Activated CD4-positive, alpha-beta memory T cell treated with anti-CD3 and anti-CD28 coated beads for 36 hours (primary cell): ENCODE results near the gene ARHGAP33. TPM values are rescaled to one million over a fixed set of nuclear protein-coding genes. Genes with fewer than 3 reads are reported as not detected.

Experiments used
- CTCF ChIA-PET: fragments of 350-600 bp; sonication (Branson Sonifier 250); formaldehyde crosslinking; loops from one replicate; lab custom pipeline; 2021; ENCODE audit warnings: antibody characterized with exemption, inconsistent platforms; lab: Charles Lee
- POLR2A ChIA-PET: fragments of 350-600 bp; sonication (Branson Sonifier 250); formaldehyde crosslinking; loops from one replicate; lab custom pipeline; 2021; ENCODE audit warnings: antibody characterized with exemption; lab: Charles Lee
- DNase-seq: peaks from one replicate; pipeline ENCODE4 v3.0.0-alpha.2; 2020
- H3K27ac Mint-ChIP-seq: one replicate; pipeline ENCODE4 v1.8.0; 2021; ENCODE audit warnings: mixed read lengths
- H3K27me3 Mint-ChIP-seq: one replicate; pipeline ENCODE4 v1.8.0; 2021; ENCODE audit warnings: mixed read lengths
- H3K36me3 Mint-ChIP-seq: one replicate; pipeline ENCODE4 v1.8.0; 2021; ENCODE audit warnings: mixed read lengths
- H3K4me1 Mint-ChIP-seq: one replicate; pipeline ENCODE4 v1.8.0; 2021; ENCODE audit warnings: low read depth, mixed read lengths
- H3K4me3 Mint-ChIP-seq: one replicate; pipeline ENCODE4 v1.8.0; 2021; ENCODE audit warnings: mild to moderate bottlenecking, mixed read lengths
- H3K9me3 Mint-ChIP-seq: one replicate; pipeline ENCODE4 v1.8.0; 2021; ENCODE audit warnings: mixed read lengths
- intact Hi-C: fragments of 100-400 bp; cut with micrococcal nuclease; formaldehyde crosslinking; loops from one replicate; pipeline ENCODE4 v1.15.1; 2023
- total RNA-seq, 2 experiments: library from RNA; stranded (reverse); gene quantifications; one replicate each; pipeline ENCODE4 v1.2.3, GENCODE V29; 2021

The ARHGAP33 gene
- total RNA-seq, 2 experiments from 2014 or later: 35.0 to 39.3 TPM

GRCh38 chr19:35748106-35749020 lies 27.0 kb upstream of the ARHGAP33 start, which contains the start of gene LIN37:
LIN37 (plus strand) TSS chr19:35748576; CDS start chr19:35748725, 149 bp downstream.
- peak; percentile 99 for DNase-seq
- Mint-ChIP-seq H3K27me3 (no peaks in the 10 kb centered on the region), H3K9me3 (no peaks in the 10 kb centered on the region), H3K36me3 (peaks cover 5% of the 10 kb centered on the region), H3K4me3 (peak within 1 kb of the TSS; percentile 94), H3K27ac (peak within 1 kb of the TSS; percentile 88), H3K4me1 (peaks cover 42% of the 10 kb centered on the region)
- ChIA-PET POLR2A (interaction anchor here (0.9 to 1.5 kb wide), 6 partner anchors 9 to 108 kb away, joined by 3 to 9 read pairs (median 6); partner anchors contain the start of genes COX6B1, KIRREL2, KMT2B and PROSER3), CTCF (interaction anchor here (0.5 to 1.2 kb wide), 11 partner anchors 9 to 205 kb away, joined by 3 to 6 read pairs (median 3); partner anchors contain the start of gene KMT2B)
- intact Hi-C loops: loop anchor here (1.0 to 10.0 kb wide), 7 partner anchors 10 to 466 kb away; partner anchors contain the start of genes ARHGAP33, COX6B1, ETV2 and OVOL3

GRCh38 chr19:35750167-35750566 lies 25.2 kb upstream of the ARHGAP33 start:
- ChIA-PET CTCF (interaction anchor here (1.1 to 1.4 kb wide), 2 partner anchors 56 to 181 kb away, joined by 3 read pairs; no protein-coding TSS in a partner anchor), POLR2A (no interaction called here)
- Mint-ChIP-seq H3K36me3 (peaks cover 4% of the 10 kb centered on the region), H3K27me3 (no peaks in the 10 kb centered on the region), H3K9me3 (no peaks in the 10 kb centered on the region), H3K4me1 (peaks cover 31% of the 10 kb centered on the region), H3K4me3 (no peak overlapping the region), H3K27ac (no peak overlapping the region)
- DNase-seq: no peak
- intact Hi-C loops: no loop called here

- intact Hi-C loops: no loop called here
- ChIA-PET POLR2A (no interaction called here), CTCF (interaction anchor here (1.3 kb wide), 1 partner anchor 60 kb away, joined by 8 read pairs; no protein-coding TSS in a partner anchor)
- no peak for DNase-seq
- H3K36me3 Mint-ChIP-seq: peaks cover 6% of the 10 kb centered on the region
- peaks cover 30% of the 10 kb centered on the region for H3K4me1 Mint-ChIP-seq
- H3K4me3 Mint-ChIP-seq: no peak overlapping the region
- no peaks in the 10 kb centered on the region for H3K9me3 Mint-ChIP-seq
- H3K27me3 Mint-ChIP-seq: no peaks in the 10 kb centered on the region
- no peak overlapping the region for H3K27ac Mint-ChIP-seq
These were observed 23.3 kb upstream of the ARHGAP33 start for GRCh38 chr19:35751839-35752745.

- H3K27me3 Mint-ChIP-seq: no peaks in the 10 kb centered on the region
- H3K4me3 Mint-ChIP-seq: no peak overlapping the region
- H3K9me3 Mint-ChIP-seq: no peaks in the 10 kb centered on the region
- ChIA-PET CTCF (interaction anchor here (1.3 kb wide), 1 partner anchor 61 kb away, joined by 8 read pairs; no protein-coding TSS in a partner anchor), POLR2A (no interaction called here)
- intact Hi-C loops: no loop called here
- peaks cover 7% of the 10 kb centered on the region for H3K36me3 Mint-ChIP-seq
- H3K4me1 Mint-ChIP-seq: peaks cover 28% of the 10 kb centered on the region
- no peak for DNase-seq
- H3K27ac Mint-ChIP-seq: no peak overlapping the region
These were observed 22.5 kb upstream of the ARHGAP33 start for GRCh38 chr19:35752746-35753350.

- H3K9me3 Mint-ChIP-seq: no peaks in the 10 kb centered on the region
- ChIA-PET CTCF (no interaction called here), POLR2A (no interaction called here)
- peaks cover 9% of the 10 kb centered on the region for H3K36me3 Mint-ChIP-seq
- no peaks in the 10 kb centered on the region for H3K27me3 Mint-ChIP-seq
- no peak overlapping the region for H3K27ac Mint-ChIP-seq
- intact Hi-C loops: no loop called here
- no peak for DNase-seq
- H3K4me1 Mint-ChIP-seq: peaks cover 26% of the 10 kb centered on the region
- no peak overlapping the region for H3K4me3 Mint-ChIP-seq
These were observed 21.6 kb upstream of the ARHGAP33 start for GRCh38 chr19:35753634-35754369.

- Mint-ChIP-seq H3K27ac (no peak overlapping the region), H3K9me3 (no peaks in the 10 kb centered on the region), H3K4me3 (no peak overlapping the region), H3K27me3 (no peaks in the 10 kb centered on the region), H3K4me1 (peaks cover 29% of the 10 kb centered on the region), H3K36me3 (peaks cover 12% of the 10 kb centered on the region)
- intact Hi-C loops: no loop called here
- POLR2A ChIA-PET: no interaction called here
- CTCF ChIA-PET: no interaction called here
- no peak for DNase-seq
These were observed 20.8 kb upstream of the ARHGAP33 start for GRCh38 chr19:35754370-35755130.

- no peaks in the 10 kb centered on the region for H3K27me3 Mint-ChIP-seq
- no peak overlapping the region for H3K4me3 Mint-ChIP-seq
- ChIA-PET CTCF (no interaction called here), POLR2A (no interaction called here)
- H3K27ac Mint-ChIP-seq: no peak overlapping the region
- H3K36me3 Mint-ChIP-seq: peaks cover 17% of the 10 kb centered on the region
- peaks cover 29% of the 10 kb centered on the region for H3K4me1 Mint-ChIP-seq
- intact Hi-C loops: no loop called here
- no peak for DNase-seq
- H3K9me3 Mint-ChIP-seq: no peaks in the 10 kb centered on the region
These were observed 20.2 kb upstream of the ARHGAP33 start for GRCh38 chr19:35755131-35755549.

- peak overlapping the region; percentile 26 for H3K4me3 Mint-ChIP-seq
- peak; percentile 68 for DNase-seq
- ChIA-PET POLR2A (no interaction called here), CTCF (interaction anchor here (1.0 kb wide), 2 partner anchors 11 to 62 kb away, joined by 3 read pairs; no protein-coding TSS in a partner anchor)
- peaks cover 27% of the 10 kb centered on the region for H3K4me1 Mint-ChIP-seq
- no peaks in the 10 kb centered on the region for H3K27me3 Mint-ChIP-seq
- intact Hi-C loops: no loop called here
- no peaks in the 10 kb centered on the region for H3K9me3 Mint-ChIP-seq
- no peak overlapping the region for H3K27ac Mint-ChIP-seq
- H3K36me3 Mint-ChIP-seq: peaks cover 20% of the 10 kb centered on the region
These were observed 19.6 kb upstream of the ARHGAP33 start for GRCh38 chr19:35755550-35756376.

- Mint-ChIP-seq H3K27me3 (no peaks in the 10 kb centered on the region), H3K27ac (peak within 1 kb of the TSS; percentile 91), H3K4me1 (peaks cover 27% of the 10 kb centered on the region), H3K4me3 (peak within 1 kb of the TSS; percentile 88), H3K9me3 (no peaks in the 10 kb centered on the region), H3K36me3 (peaks cover 21% of the 10 kb centered on the region)
- intact Hi-C loops: loop anchor here (1.0 kb wide), 2 partner anchors 43 to 62 kb away; no protein-coding TSS in a partner anchor
- DNase-seq: no peak
- ChIA-PET CTCF (interaction anchor here (0.6 to 1.0 kb wide), 5 partner anchors 8 to 174 kb away, joined by 3 to 4 read pairs (median 3); partner anchors contain the start of genes IGFLR1 and LIN37), POLR2A (interaction anchor here (1.4 to 1.5 kb wide), 2 partner anchors 8 to 16 kb away, joined by 3 to 5 read pairs; partner anchors contain the start of gene LIN37)
These were observed 18.8 kb upstream of the ARHGAP33 start, which contains the start of gene HSPB6 for GRCh38 chr19:35756377-35757230. HSPB6 (minus strand) TSS chr19:35757029; CDS start chr19:35757008, 21 bp downstream.
